ENCODE data around the gene ADAMTSL4.

The ADAMTSL4 gene

DNA sequence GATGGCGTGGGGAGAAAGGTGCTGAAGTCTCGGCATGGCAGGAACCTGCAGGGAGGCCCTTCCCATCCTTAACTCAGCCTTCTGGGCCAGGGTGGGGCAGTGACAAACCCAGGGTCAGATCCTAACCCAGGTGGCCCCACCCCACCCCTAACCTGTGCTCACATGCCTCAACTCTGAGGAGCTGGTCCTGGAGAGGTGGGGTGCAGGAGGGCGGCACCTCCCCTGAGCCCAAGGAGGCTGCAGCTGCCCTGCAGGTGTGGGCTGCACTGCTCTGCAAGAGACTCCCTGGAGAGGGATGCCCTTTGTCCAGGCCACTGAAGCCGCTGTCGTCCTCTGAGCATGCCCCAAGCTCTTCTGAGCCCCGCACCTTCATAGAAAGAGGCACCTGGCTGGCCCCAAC is 15.2 kb upstream of the ADAMTSL4 start:
- TF ChIP-seq, protein P1, sequence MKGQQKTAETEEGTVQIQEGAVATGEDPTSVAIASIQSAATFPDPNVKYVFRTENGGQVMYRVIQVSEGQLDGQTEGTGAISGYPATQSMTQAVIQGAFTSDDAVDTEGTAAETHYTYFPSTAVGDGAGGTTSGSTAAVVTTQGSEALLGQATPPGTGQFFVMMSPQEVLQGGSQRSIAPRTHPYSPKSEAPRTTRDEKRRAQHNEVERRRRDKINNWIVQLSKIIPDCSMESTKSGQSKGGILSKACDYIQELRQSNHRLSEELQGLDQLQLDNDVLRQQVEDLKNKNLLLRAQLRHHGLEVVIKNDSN (IDR thresholded peaks at IDR 0.05), result no peak
- TF ChIP-seq TEAD4 (IDR thresholded peaks at IDR 0.05), result no peak
- TF ChIP-seq FOXM1 (IDR thresholded peaks at IDR 0.05; ENCODE audit: borderline replicate concordance, low read depth), result no peak
- no peak for TF ChIP-seq EGR1 (IDR thresholded peaks at IDR 0.05)
- no peak for TF ChIP-seq EP300 (IDR thresholded peaks at IDR 0.05; ENCODE audit: borderline replicate concordance)

GRCh38 chr1:150535511-150536287 is 13.5 kb upstream of the ADAMTSL4 start:
- peak; percentile 75 for TF ChIP-seq TEAD4 (IDR thresholded peaks at IDR 0.05)
- TF ChIP-seq, protein P2, sequence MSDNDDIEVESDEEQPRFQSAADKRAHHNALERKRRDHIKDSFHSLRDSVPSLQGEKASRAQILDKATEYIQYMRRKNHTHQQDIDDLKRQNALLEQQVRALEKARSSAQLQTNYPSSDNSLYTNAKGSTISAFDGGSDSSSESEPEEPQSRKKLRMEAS (IDR thresholded peaks at IDR 0.05), result no peak

DNA sequence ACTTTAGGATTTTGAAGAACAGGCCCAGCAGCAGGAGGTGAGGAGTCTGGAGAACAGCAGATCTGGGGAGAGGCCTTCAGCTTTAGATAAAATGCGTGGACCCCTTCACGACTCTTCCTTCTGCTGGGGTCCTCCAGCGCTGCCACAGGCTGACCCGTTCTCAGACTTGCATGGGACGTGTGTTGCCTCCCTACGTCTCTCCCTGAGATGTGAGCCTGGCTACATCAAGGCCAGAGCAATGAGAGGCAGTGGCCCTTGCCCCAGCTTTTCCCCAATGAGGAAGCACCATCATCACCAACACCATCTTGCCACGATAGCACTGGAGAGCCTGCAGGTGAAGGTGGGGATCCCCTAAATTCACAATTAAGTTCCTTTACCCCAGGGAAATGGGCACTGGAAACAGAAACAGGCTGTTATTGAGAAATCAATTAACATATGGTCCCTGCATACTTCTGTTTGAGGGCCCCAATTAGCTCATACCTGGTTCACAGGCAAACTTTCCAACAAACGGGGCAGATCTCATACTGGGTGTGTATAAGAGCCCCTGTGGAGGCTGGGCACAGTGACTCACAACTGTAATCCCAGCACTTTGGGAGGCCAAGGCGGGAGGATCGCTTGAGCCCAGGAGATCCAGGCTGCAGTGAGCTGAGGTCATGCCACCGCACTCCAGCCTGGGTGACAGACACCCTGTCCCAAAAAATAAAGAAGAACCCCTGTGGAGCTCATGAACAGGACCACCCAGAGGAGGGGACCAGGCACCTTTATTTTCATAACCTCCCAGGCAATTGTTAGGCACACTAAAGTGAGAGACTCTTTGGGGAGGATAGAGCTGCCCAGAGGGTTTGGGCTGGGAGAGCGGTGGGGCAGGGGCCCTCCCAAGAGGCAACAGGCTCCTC is 12.1 kb upstream of the ADAMTSL4 start:
- TF ChIP-seq, protein P2 (IDR thresholded peaks at IDR 0.05), result 0 out of 2 replicates have a peak, but pooled peaks have one; percentile 15
- TF ChIP-seq CREB1 (IDR thresholded peaks at IDR 0.05; ENCODE audit: low read depth), result no peak

GRCh38 chr1:150537732-150538684 is 11.2 kb upstream of the ADAMTSL4 start:
- TF ChIP-seq, protein P1 (IDR thresholded peaks at IDR 0.05), result no peak
- TF ChIP-seq EP300 (IDR thresholded peaks at IDR 0.05; ENCODE audit: borderline replicate concordance) (no peak), ZBTB7A (IDR thresholded peaks at IDR 0.05; ENCODE audit: low read depth) (no peak), TEAD4 (IDR thresholded peaks at IDR 0.05) (peak; percentile 93), RAD21 (IDR thresholded peaks at IDR 0.05; ENCODE audit: low read depth) (no peak), NFIC (IDR thresholded peaks at IDR 0.05) (no peak), FOXM1 (IDR thresholded peaks at IDR 0.05; ENCODE audit: borderline replicate concordance, low read depth) (no peak)
- TF ChIP-seq, protein P2 (IDR thresholded peaks at IDR 0.05), result peak; percentile 50; the same call in 1 of the 2 replicates

DNA sequence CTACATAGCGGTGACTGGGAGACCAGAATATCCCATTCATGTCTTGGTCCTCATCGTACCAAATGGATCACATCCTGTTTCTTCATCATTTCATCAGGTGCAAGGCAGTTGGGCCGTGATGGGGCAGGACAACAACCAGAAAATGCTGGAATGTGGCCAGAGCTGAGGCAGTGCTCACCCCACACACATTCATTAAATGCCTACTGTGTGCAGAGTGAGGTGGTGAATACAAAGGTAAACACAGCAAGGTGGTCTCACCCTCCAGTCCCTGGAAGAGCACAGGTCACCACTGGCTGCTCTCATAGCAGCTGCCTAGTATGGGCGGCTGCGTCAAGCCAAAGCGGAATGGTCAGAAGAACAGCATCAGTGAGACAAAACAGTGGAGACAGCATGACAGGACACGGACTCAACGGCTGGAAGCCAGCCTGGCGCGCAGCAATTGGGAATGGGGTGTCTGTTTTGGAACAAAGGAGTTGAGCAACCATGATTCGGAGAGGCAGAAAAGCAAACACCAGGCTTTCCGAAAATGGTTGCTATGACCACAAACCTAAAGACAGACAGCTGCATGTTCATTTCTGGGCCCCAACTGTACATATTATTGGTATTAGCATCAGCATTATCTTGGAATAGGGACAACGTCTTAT is 5.6 kb upstream of the ADAMTSL4 start:
- no peak for TF ChIP-seq EGR1 (IDR thresholded peaks at IDR 0.05)
- TF ChIP-seq, protein P2 (IDR thresholded peaks at IDR 0.05), result no peak
- TF ChIP-seq, protein P3, sequence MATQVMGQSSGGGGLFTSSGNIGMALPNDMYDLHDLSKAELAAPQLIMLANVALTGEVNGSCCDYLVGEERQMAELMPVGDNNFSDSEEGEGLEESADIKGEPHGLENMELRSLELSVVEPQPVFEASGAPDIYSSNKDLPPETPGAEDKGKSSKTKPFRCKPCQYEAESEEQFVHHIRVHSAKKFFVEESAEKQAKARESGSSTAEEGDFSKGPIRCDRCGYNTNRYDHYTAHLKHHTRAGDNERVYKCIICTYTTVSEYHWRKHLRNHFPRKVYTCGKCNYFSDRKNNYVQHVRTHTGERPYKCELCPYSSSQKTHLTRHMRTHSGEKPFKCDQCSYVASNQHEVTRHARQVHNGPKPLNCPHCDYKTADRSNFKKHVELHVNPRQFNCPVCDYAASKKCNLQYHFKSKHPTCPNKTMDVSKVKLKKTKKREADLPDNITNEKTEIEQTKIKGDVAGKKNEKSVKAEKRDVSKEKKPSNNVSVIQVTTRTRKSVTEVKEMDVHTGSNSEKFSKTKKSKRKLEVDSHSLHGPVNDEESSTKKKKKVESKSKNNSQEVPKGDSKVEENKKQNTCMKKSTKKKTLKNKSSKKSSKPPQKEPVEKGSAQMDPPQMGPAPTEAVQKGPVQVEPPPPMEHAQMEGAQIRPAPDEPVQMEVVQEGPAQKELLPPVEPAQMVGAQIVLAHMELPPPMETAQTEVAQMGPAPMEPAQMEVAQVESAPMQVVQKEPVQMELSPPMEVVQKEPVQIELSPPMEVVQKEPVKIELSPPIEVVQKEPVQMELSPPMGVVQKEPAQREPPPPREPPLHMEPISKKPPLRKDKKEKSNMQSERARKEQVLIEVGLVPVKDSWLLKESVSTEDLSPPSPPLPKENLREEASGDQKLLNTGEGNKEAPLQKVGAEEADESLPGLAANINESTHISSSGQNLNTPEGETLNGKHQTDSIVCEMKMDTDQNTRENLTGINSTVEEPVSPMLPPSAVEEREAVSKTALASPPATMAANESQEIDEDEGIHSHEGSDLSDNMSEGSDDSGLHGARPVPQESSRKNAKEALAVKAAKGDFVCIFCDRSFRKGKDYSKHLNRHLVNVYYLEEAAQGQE (IDR thresholded peaks at IDR 0.05; ENCODE audit: low read depth), result no peak
- TF ChIP-seq ZBTB7A (IDR thresholded peaks at IDR 0.05; ENCODE audit: low read depth), result no peak
- no peak for TF ChIP-seq FOXM1 (IDR thresholded peaks at IDR 0.05; ENCODE audit: borderline replicate concordance, low read depth)
- no peak for TF ChIP-seq CREB1 (IDR thresholded peaks at IDR 0.05; ENCODE audit: low read depth)
- TF ChIP-seq TEAD4 (IDR thresholded peaks at IDR 0.05), result no peak
- TF ChIP-seq RAD21 (IDR thresholded peaks at IDR 0.05; ENCODE audit: low read depth), result no peak
- no peak for TF ChIP-seq EP300 (IDR thresholded peaks at IDR 0.05; ENCODE audit: borderline replicate concordance)
- no peak for TF ChIP-seq TCF12 (IDR thresholded peaks at IDR 0.05; ENCODE audit: low read depth)
- TF ChIP-seq, protein P1 (IDR thresholded peaks at IDR 0.05), result no peak
- no peak for TF ChIP-seq CEBPB (IDR thresholded peaks at IDR 0.05)

DNA sequence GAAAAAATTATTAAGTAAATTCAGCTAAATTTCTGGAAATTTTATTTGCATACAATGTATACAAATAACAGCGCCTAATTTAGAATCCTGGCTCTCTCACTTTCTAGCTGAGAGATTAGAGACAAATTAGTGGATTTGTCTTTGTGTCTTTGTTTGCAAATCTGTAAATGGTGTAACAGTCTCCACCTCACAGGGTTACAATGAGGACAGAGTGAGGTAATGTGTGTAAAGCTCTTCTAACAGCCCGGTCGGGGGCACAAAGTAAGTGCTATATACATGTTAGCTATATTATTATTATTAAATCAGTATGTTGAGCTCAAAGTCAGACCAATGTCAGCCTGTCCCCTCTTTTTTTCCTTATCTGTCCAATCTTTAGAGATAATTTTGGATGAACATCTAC is 5.0 kb upstream of the ADAMTSL4 start:
- TF ChIP-seq EP300 (IDR thresholded peaks at IDR 0.05; ENCODE audit: borderline replicate concordance), result no peak
- TF ChIP-seq, protein P2 (IDR thresholded peaks at IDR 0.05), result no peak
- no peak for TF ChIP-seq CEBPB (IDR thresholded peaks at IDR 0.05)
- no peak for TF ChIP-seq CREB1 (IDR thresholded peaks at IDR 0.05; ENCODE audit: low read depth)
- TF ChIP-seq YY1 (IDR thresholded peaks at IDR 0.05; ENCODE audit: low read depth), result no peak
- TF ChIP-seq FOXM1 (IDR thresholded peaks at IDR 0.05; ENCODE audit: borderline replicate concordance, low read depth), result no peak
- no peak for TF ChIP-seq TAF1 (IDR thresholded peaks at IDR 0.05; ENCODE audit: low read depth)
- no peak for TF ChIP-seq RAD21 (IDR thresholded peaks at IDR 0.05; ENCODE audit: low read depth)
- TF ChIP-seq, protein P3 (IDR thresholded peaks at IDR 0.05; ENCODE audit: low read depth), result no peak
- no peak for TF ChIP-seq EGR1 (IDR thresholded peaks at IDR 0.05)
- no peak for TF ChIP-seq TEAD4 (IDR thresholded peaks at IDR 0.05)
- TF ChIP-seq ZBTB7A (IDR thresholded peaks at IDR 0.05; ENCODE audit: low read depth), result no peak
- TF ChIP-seq TCF12 (IDR thresholded peaks at IDR 0.05; ENCODE audit: low read depth), result no peak
- TF ChIP-seq, protein P1 (IDR thresholded peaks at IDR 0.05), result no peak
- no peak for TF ChIP-seq NFIC (IDR thresholded peaks at IDR 0.05)
